Inferior parietal cortex (tissue), 1 donor: Measurements from ENCODE around the gene BEX2.
"Not testable (repeated sequence)": the region's sequence is repeated elsewhere in the genome, so short reads cannot be mapped to it uniquely, and the experiment has no call there.

Experiments used
- DNase-seq: peaks from one replicate; pipeline ENCODE4 v3.0.0-alpha.2; 2016; ENCODE audit errors: extremely low spot score

Gene BEX2

GRCh38 chrX:103310555-103311398 lies at the start of gene BEX2:
Gene BEX2 (minus strand): TSS chrX:103310990. CDS start chrX:103309976, 1,014 bp downstream.
- peak; percentile 60 for DNase-seq

- DNase-seq = no peak
Observed at GRCh38 chrX:103360092-103360491, 49.3 kb upstream of the BEX2 start.

- not testable (repeated sequence) for DNase-seq
Observed at GRCh38 chrX:103359605-103360004, 48.8 kb upstream of the BEX2 start.

- DNase-seq = no peak
Observed at GRCh38 chrX:103357871-103358270, 47.1 kb upstream of the BEX2 start.

GRCh38 chrX:103356858-103357257 lies 46.1 kb upstream of the BEX2 start:
- no peak for DNase-seq

GRCh38 chrX:103356130-103356798 lies 45.5 kb upstream of the BEX2 start, which contains the start of gene TCEAL9:
Gene TCEAL9 (plus strand): TSS chrX:103356506. CDS start chrX:103357685, 1,179 bp downstream.
- peak; percentile 58 for DNase-seq

- no peak for DNase-seq
Observed at GRCh38 chrX:103347682-103348397, 37.0 kb upstream of the BEX2 start.

GRCh38 chrX:103344606-103345005 lies 33.8 kb upstream of the BEX2 start:
- no peak for DNase-seq

GRCh38 chrX:103343105-103343504 lies 32.3 kb upstream of the BEX2 start:
- peak; percentile 60 for DNase-seq

GRCh38 chrX:103338663-103339062 lies 27.9 kb upstream of the BEX2 start:
- no peak for DNase-seq

- no peak for DNase-seq
Observed at GRCh38 chrX:103330681-103331288, 20.0 kb upstream of the BEX2 start.

GRCh38 chrX:103329991-103330390 lies 19.2 kb upstream of the BEX2 start, which contains the start of gene TCEAL7:
Gene TCEAL7 (plus strand): TSS chrX:103330239. CDS start chrX:103331404, 1,165 bp downstream.
- peak; percentile 71 for DNase-seq

GRCh38 chrX:103311399-103311780 lies 600 bp upstream of the BEX2 start:
- no peak for DNase-seq

- DNase-seq = no peak
Observed at GRCh38 chrX:103309860-103310554, 783 bp downstream of the BEX2 start.

- not testable (repeated sequence) for DNase-seq
Observed at GRCh38 chrX:103305666-103306065, 5.1 kb downstream of the BEX2 start.

- DNase-seq = no peak
Observed at GRCh38 chrX:103304705-103305104, 6.1 kb downstream of the BEX2 start.

- no peak for DNase-seq
Observed at GRCh38 chrX:103293118-103293517, 17.7 kb downstream of the BEX2 start.

GRCh38 chrX:103279624-103280023 lies 31.2 kb downstream of the BEX2 start:
- no peak for DNase-seq

- peak; percentile 49 for DNase-seq
Observed at GRCh38 chrX:103276581-103277002, 34.2 kb downstream of the BEX2 start, which contains the start of gene TCEAL5. Gene TCEAL5 (minus strand): TSS chrX:103276750. CDS start chrX:103274563, 2,187 bp downstream.

- DNase-seq = peak; percentile 3
Observed at GRCh38 chrX:103275947-103276567, 34.7 kb downstream of the BEX2 start.
